ENCODE data around the gene CRABP1.

The CRABP1 gene

GRCh38 chr15:78341057-78341987 lies 1.2 kb downstream of the CRABP1 start:
- in situ Hi-C loops (cut with HindIII; ENCODE audit: low pct_ligation_motif_present, low pct_unique_long_range_greater_than_20kb, low sequenced_read_pairs), result no loop called here

GRCh38 chr15:78342021-78342420 lies 1.9 kb downstream of the CRABP1 start:
- DNase-seq, result no peak
- in situ Hi-C loops (cut with HindIII; ENCODE audit: low pct_ligation_motif_present, low pct_unique_long_range_greater_than_20kb, low sequenced_read_pairs), result no loop called here

More at GRCh38 chr15:78341057-78341987, 1.2 kb downstream of the CRABP1 start:
- DNase-seq, result no peak

DNA sequence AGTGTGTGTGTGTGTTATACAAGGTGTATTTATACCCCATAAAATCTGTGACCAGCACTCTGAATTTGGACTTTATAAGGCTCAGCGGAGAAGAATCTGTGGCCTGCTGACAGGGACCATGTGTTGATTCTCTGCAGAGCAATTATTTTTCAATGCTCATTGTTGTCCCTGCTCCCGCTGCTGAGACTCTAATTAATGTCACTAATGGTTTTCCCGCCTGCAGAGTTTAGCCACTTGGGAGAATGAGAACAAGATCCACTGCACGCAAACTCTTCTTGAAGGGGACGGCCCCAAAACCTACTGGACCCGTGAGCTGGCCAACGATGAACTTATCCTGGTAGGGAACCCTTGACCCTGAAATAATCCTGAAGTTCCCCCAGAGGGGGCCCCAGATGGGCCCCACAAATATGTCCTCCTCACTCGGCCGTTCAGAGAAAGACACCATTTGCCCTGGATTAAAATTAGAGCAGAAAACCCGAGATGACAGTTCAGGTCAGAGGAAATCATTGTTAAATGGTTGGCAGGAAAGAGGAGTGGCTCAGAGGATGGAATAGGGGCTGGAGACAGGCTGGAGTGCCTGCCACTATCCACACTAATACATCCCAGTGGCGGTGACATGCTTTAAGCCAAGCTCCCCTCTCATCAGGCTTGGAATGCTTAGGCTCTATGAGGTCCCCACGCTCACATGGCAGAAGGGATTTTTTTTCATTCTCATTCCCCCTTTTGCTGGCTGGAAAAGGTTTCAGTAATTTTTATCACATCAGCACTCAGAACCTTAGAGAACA lies 3.3 kb downstream of the CRABP1 start:
- no peak for DNase-seq

GRCh38 chr15:78345396-78346125 lies 5.4 kb downstream of the CRABP1 start:
- no peak for DNase-seq
- in situ Hi-C loops (cut with HindIII; ENCODE audit: low pct_ligation_motif_present, low pct_unique_long_range_greater_than_20kb, low sequenced_read_pairs), result no loop called here

More for the DNA sequence above, 3.3 kb downstream of the CRABP1 start:
- in situ Hi-C loops (cut with HindIII; ENCODE audit: low pct_ligation_motif_present, low pct_unique_long_range_greater_than_20kb, low sequenced_read_pairs), result no loop called here

GRCh38 chr15:78347586-78348543 lies 7.7 kb downstream of the CRABP1 start:
- in situ Hi-C loops (cut with HindIII; ENCODE audit: low pct_ligation_motif_present, low pct_unique_long_range_greater_than_20kb, low sequenced_read_pairs), result no loop called here
- DNase-seq, result no peak

DNA sequence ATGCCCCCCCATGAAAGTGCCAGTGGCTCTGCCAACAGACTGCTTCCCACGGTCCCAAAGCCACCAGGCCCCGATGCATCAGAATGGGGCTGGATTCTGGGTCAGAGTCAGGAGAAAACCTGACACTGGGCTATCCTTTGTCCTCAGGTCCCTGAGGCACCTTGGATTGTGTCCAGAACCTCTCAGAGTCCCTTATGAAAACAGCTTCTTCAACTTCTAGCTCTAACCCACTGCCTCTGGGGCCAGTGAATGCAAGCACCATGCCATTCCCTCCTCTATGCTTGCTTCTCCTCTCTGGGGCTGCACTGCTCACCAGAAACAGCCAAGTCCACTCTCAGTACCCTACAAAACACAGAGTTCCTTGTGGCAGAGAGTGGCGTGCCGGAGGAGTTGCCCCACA lies 9.9 kb downstream of the CRABP1 start:
- in situ Hi-C loops (cut with HindIII; ENCODE audit: low pct_ligation_motif_present, low pct_unique_long_range_greater_than_20kb, low sequenced_read_pairs), result no loop called here
- DNase-seq, result no peak

DNA sequence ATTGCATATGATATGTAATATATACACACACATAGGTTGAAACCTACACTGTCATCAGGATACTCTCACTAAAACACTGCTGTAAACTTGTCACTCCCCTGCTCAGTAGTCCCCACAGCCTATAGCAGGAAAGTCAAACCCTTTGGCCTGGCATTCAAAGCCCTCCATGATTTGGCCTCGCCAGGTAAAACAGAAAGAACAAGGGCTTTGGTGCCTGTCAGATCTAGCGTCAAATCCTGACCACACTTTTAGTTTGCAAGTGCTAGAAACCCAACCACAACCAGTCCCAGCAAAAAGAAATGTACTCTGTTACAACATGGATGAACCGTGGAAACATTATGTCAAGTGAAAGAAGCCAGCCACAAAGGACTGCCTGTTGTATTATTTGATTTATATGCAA lies 11.4 kb downstream of the CRABP1 start:
- in situ Hi-C loops (cut with HindIII; ENCODE audit: low pct_ligation_motif_present, low pct_unique_long_range_greater_than_20kb, low sequenced_read_pairs), result no loop called here

GRCh38 chr15:78353093-78353492 lies 12.9 kb downstream of the CRABP1 start:
- peak; percentile 21 for DNase-seq
- in situ Hi-C loops (cut with HindIII; ENCODE audit: low pct_ligation_motif_present, low pct_unique_long_range_greater_than_20kb, low sequenced_read_pairs), result no loop called here

More for the DNA sequence above, 11.4 kb downstream of the CRABP1 start:
- no peak for DNase-seq

DNA sequence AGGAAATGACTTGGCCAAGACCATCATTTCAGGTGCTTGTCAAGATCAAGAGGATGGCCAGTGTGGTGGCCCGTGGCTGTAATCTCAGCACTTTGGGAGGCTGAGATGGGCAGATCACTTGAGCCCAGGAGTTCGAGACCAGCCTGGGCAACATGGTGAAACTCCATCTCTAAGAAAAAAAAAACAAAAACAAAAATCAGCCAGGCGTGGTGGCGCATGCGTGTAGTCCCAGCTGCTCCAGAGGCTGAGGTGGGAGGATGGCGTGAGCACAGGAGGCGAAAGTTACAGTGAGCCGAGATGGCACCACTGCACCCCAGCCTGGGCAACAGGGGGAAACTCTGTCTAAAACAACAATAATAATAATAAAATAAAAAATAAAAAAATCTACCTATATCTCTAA lies 15.0 kb downstream of the CRABP1 start:
- in situ Hi-C loops (cut with HindIII; ENCODE audit: low pct_ligation_motif_present, low pct_unique_long_range_greater_than_20kb, low sequenced_read_pairs), result no loop called here
- no peak for DNase-seq

- DNase-seq, result no peak
- in situ Hi-C loops (cut with HindIII; ENCODE audit: low pct_ligation_motif_present, low pct_unique_long_range_greater_than_20kb, low sequenced_read_pairs), result no loop called here
These were observed 18.1 kb downstream of the CRABP1 start for GRCh38 chr15:78358102-78358870.

GRCh38 chr15:78359041-78359808 lies 19.1 kb downstream of the CRABP1 start:
- no peak for DNase-seq
- in situ Hi-C loops (cut with HindIII; ENCODE audit: low pct_ligation_motif_present, low pct_unique_long_range_greater_than_20kb, low sequenced_read_pairs), result no loop called here

DNA sequence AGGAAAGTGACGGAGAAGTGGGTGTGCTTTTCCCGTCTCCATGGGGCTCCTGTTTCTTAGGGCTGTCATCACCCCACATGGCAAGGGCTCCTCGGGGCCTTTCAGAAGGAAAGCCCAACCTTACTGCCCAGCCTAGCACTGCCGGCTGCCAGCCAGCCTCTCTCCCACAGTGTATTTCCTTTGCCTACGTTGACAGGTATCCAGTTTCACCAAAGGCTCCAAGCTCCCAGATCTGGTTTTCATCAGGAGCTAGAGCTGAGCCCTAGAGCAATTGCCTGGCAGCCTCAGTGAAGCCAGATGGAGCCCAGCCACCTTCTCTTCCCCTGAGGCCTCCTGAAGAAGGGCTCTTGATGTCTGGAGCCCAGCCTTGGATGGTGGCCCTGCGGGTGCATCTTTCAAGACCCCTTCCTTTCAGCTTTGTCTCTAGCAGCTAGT lies 20.2 kb downstream of the CRABP1 start:
- no peak for DNase-seq
- in situ Hi-C loops (cut with HindIII; ENCODE audit: low pct_ligation_motif_present, low pct_unique_long_range_greater_than_20kb, low sequenced_read_pairs), result no loop called here

DNA sequence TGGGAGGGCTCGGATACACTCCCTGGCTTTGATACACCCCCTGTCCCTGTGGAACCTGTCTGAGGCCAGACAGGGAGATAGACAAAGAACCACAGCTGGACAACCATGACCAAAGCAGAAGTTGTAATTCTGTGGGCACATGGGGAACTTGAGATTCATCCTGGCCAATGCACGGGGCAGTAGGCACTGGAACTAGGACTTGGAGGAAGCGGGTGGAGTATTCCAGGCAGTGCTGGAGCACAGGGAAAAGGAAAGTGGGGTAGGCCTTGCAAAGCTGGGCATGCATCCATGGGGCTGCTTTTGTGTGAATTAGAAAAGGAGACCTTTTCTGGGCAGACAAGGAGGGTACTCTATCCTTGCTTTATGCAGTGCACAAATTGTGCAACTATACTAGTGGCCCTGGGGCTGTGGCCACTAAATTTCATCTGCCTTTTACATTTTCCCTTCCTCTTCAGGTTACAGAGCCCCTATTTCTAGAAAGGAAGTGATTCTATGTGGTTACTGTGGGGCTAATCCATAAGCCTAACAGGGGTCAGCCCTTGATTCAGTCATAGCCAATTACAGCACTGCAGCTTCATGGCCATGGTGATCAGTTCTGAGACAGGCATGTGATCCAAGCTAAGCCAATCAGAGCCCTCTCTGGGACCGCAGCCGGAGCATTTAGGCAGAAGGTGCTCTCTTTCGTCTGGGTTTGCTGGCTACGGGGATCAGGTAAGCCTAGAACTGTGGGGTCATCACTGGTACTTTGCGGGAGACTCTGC lies 21.0 kb downstream of the CRABP1 start:
- in situ Hi-C loops (cut with HindIII; ENCODE audit: low pct_ligation_motif_present, low pct_unique_long_range_greater_than_20kb, low sequenced_read_pairs), result no loop called here
- no peak for DNase-seq

- DNase-seq, result no peak
- in situ Hi-C loops (cut with HindIII; ENCODE audit: low pct_ligation_motif_present, low pct_unique_long_range_greater_than_20kb, low sequenced_read_pairs), result no loop called here
These were observed 21.8 kb downstream of the CRABP1 start for GRCh38 chr15:78361771-78362506.

DNA sequence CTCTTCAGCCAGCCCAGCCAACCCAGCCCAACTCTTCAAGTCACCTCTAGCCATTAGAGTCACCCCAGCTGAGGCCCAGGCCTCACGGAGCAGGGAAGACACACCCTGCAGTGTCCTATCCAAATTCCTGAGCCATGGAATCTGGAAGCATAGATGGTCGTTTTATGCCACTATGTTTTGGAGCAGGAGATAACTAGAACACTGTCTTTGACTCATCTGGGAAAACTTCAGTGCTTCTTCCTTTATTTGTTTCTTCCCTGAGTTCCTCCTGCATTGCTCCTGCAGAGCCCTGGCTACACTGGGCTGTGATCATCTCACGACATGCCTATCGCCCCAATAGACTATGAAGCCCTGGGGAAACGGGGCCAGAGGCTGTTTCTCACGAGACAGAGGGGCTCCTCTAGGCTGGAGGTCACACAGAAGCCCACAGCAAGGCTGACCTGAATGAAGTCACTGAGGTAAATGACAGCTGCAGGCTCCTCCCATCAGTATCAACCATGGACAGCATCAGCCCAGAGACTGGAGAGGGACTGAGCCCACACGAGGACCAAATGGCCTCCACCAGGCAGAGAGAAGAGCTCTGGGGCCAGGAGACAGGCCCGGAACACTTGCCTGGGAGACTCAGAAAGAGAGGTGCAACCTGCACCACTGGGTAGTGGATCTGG lies 22.7 kb downstream of the CRABP1 start:
- in situ Hi-C loops (cut with HindIII; ENCODE audit: low pct_ligation_motif_present, low pct_unique_long_range_greater_than_20kb, low sequenced_read_pairs), result no loop called here
- DNase-seq, result no peak
